T follicular helper cell (primary cell): ENCODE results near the gene CHST15.

Experiments used
- DNase-seq: peaks from one replicate; pipeline ENCODE4 v3.0.0-alpha.2; 2020; ENCODE audit warnings: low read depth

The CHST15 gene

DNA sequence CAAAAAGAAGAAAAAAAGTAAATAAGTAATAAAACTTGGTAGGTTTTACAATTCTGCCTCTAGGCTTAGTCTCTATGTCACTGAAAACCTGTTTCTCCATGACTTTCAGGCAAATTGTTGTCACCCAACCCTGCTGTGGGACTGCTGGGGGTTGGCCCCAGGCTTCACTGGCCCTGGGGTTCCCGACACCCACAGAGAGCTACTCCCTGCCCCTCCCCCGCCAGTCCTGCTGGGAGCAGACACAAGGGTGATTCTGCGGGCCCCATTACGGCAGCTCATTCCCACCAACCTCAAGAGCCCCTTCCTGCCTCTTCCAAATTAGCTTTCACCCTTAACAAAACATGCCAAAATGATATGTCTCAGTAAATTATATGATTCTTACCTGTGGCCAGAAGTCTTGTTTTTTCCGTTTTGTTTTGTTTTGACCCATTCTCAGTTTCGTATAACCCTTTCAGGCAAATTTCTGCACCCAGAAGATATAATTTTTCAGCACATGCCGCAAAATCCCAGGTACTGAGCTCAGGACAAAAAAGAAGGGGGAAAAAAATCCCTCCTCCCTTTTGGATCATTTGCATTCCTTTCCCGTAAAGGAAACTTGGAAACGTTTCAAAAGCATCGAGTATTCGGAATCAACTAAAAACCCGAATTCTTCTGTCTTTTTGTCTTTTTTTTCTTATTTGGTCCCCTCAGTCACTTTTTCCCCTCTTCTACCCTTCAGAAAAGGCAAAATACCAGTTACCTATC, 27.8 kb downstream of the CHST15 start:
- DNase-seq, result no peak

DNA sequence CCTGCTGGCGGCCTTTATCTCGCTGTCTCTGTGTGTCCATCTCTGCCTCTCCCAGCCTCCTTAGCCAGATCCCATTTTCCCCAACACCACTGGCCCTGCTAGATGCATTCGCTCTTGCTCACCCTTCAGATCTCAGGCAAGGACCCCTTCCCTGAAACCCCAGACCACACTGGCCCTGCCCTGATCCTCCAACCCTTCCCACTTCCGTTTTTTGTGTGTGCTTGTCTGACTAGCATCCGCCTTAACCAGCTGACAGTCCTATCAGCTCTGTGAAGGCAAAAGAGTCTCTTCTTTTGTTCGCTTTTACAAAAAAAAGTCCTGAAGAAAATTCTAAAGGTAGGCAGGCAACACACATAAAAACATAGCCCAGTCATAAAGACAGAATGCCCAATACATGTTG, 28.7 kb downstream of the CHST15 start:
- DNase-seq, result peak; percentile 14

DNA sequence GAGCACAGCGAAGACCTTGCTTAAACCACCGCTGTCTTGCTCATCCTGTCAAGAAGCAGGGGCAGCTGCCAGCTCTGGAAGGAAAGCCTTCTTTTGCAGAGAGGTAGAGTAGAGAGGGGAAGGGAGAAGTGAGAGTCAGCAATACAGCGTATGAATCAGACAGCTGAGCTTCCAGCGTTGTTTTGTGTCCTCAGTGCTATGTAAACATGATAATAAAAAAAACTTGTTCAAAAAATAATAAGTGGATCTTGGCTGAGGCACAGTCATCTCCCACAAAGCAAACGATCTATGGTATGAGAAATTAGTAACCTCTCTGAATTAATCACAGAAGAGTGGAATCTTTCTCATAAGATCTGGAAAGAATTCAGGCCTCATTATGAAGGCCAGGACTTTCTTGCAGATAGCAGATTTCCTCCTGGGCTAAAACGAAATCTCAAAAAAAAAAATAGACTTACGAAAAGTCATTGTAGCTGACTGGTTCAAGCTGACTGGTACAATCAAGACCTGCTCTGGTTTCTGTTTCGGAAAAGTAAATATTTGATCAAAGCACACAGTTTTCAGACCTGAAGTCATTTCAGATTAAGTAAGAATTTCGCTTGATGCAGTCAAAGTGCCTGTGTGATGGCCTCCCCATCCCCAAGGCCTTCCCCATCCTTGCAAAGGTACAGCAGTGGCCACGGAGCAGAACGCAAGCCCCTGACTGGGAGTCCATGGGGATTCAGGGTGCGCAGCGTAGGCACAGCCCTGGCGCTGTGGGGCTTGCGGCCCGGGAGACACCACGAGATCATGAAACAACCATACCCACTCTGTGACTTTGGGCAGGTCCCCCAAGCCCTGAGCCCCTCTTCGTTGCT, 29.4 kb downstream of the CHST15 start:
- no peak for DNase-seq

DNA sequence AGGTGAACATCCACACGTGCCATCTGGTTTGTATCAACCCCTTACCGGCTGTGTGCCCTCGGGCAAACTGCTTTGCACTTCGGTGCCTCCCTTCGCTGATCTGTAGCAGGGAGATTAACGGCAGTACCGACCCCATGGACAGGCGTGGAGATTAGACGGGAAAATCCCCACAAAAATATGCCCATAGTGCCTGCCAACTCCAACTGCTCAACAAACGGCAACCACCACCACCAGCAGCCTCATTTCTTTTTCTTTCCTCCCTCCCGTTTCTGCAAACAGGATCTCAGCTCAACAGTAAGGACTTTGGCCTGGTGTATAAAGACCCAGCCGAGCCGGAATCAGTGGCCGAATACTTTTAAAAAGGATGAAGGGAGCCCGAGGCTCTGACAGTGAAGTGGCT, 31.0 kb downstream of the CHST15 start:
- DNase-seq, result no peak

DNA sequence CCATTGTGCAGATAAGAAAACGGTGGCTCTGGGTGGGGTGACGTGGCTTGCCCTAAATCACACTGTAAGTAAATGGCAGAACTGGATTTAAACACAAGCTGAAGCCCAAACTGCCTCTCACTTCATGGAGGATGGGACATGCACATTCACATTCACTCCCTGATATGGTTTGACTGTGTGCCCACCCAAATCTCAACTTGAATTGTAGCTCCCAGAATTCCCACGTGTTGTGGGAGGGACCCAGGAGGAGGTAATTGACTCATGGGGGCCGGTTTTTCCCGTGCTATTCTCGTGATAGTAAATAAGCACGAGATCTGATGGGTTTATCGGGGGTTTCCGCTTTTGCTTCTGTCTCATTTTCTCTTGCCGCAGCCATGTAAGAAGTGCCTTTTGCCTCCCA, 32.4 kb downstream of the CHST15 start:
- DNase-seq, result no peak

DNA sequence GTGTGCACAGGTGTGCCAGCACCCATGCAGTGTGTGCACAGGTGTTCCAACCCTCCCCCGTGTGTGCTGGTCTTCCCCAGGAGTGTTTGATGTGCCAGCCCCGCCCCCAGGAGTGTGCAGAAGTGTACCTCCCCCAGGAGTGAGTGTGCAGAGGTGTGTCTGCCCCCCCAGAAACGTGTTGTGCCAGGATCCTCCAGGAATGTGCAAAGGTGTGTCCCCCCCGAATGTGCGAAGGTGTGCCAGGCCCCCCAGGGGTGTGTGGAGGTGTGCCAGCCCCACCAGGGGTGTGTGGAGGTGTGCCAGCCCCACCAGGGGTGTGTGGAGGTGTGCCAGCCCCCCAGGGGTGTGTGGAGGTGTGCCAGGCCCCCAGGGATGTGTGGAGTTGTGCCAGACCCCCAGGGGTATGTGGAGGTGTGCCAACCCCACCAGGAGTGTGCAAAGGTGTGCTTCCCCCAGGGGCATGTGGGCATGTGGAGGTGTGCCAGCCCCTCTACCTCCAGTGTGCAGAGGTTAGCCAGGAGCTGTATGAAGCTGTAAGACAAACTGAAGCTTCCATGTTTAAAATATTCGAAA, 33.2 kb downstream of the CHST15 start:
- no peak for DNase-seq

DNA sequence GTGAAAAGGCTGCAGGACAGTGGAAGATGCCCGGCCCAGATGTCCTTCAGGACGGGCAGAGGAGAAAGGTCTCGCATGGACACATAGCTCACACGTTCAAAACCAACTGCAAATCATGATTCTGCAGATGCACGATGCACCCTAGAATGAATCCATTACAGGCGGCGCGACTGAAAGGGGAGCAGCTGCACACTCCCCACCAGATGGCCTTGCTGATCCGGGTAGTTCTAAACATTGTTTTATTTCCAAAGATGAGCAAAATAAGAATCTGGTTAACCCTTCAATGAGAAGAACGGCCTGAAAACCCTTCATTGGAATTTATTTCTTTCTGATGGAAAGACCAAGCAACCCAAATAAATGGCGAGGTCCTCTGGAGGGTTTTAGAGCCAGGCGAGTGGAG, 33.8 kb downstream of the CHST15 start:
- DNase-seq, result no peak

DNA sequence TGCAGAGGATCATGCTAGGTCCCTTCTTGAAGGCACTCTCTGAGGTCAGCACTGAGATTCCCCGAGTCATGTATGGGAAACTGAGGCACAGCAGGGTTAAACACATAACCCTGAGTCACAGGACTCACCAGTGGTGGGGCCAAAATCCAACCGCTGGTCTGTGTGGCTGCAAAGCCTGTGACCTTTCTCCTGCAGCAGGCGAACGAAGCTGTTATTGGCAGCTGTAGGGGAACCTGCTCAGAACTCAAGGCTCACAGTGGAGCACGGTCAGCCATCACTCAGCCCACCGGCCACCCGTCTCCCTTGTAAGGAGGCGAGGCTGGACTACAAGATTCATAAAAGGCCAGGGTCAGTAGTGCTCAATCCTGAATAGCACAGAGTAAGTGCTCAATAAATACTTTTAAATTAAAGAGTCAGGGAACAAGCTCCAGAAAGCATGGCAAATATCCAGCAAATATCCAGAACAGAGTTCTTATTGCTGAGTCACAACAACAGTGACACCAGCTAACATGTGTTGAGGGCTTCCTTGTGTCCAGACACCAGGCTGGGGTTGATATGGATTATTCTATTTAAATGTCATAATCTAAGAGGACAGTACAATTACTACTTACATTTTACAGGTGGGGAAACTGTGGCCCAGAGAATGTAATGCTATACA, 34.9 kb downstream of the CHST15 start:
- no peak for DNase-seq

DNA sequence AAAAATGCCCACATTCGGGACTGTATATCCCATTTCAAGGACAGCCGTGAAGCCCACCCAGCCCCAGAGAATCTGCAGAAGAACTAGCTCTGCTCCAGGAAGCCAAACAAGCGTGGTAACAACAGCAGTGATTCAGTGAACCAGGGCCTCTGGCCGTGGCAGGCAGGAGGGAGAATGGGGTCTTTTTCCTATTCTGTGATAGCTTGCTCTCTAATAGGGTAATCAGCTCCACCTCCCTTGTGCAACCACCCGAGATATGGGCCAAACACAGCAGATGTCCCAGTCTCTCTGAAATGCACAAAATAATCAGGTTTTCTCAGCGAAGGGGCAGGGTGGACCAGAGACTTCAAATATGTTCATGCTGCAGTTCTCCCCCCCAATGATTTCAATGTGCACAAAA, 35.8 kb downstream of the CHST15 start:
- no peak for DNase-seq

DNA sequence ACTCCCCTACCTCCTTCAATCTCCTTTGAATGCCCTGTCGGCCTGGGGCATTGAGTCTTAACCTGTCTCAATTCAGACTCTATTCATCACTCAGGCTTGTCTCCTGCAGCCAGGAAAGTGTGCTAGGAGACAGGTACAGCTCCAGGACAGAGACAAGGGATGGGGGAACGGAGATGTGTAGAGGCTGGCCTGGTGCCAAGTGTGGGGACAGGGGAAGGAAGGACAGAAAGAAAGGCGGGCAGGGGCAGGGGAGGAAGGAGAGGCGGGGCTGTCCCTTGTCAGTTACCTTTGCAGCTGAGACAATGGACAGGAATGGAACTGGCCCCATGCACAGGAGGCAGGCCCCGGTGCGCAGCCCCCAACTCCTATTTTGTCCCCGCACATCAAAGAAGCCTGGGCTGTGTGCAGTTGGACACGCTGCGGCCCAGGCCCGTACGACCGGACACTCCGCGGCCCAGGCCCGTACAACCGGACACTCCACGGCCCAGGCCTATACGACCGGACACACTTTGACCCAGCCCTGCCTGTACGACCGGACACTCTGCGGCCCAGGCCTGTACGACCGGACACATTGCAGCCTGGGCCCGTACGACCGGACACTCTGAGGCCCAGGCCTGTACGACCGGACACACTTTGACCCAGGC, 36.9 kb downstream of the CHST15 start:
- DNase-seq, result no peak

DNA sequence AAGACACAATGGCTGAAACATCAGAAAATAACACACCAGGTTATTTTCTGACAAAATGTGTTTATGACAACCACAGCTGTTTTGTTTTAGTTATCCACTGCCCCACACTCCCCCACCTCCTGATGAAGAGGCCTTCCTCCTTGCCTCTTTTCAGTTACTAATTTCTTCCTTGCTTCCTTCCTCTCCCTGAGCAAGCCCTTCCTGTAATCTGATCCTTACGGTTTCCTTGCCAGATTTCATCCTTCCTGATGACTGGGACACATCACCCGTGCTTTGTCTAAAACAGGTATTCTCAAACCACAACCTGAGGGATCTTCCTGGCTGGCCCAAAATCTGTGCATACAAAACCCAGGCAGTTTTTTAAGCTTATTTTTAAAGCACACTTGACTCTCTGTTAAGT, 39.4 kb downstream of the CHST15 start:
- no peak for DNase-seq

DNA sequence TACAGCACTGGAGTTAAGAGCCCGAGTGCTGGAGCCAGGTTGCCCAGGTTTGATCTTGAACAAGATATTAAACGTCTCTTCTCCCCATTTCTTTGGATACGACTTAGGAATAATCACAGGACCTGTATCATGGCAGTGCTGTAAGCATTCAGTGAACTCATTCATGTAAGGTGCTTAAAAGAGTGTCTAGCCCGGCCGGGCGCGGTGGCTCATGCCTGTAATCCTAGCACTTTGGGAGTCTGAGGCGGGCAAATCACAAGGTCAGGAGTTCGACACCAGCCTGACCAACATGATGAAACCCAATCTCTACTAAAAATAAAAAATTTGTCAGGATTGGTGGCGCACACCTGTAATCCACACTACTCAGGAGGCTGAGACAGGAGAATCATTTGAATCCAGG, 40.8 kb downstream of the CHST15 start:
- DNase-seq, result no peak

DNA sequence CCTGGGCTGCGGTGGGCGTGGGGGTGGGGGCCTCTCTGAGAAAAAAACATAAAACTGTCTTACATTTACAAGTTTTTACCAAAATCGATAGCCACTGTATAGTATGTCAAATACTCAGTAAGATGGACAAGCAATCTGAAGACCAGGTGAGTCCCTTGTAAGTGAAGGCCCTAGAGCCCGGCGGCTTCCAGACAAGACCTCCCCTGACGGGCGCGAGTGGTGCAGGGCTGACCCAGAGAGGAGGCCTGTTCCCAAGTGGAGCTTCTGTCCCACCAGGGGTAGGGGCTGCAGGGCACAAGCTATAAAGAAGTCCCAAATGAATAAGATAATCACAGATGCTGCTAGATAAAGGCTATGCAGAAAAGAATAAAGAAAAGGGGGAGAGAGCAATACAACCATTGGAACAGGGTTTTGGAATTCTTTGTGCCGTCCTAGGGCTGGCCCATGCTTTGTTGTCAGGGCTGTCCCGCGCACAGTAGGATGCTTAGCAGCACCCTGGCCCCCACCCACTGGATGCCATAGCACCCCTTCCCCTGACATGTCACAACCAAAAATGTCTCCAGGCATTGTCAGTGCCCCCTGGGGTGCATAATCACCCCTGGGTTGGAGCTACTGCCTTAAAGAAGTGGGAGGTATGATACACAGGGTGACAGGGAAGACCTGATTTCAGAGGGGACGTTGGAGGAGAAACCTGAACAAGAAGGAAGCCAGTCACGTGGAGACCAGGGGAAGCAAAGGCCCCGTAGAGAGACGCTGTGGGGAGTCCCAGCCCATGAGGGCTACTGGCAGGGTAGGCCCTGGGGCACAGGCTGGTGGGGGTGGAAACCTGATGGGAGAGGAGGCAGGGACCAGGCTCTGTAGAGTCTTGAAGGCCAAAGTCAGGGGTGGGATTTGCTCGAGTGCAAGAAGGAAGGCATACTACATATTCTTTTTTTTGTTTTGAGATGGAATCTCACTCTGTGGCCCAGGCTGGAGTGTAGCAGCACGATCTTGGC, 43.1 kb downstream of the CHST15 start:
- no peak for DNase-seq

DNA sequence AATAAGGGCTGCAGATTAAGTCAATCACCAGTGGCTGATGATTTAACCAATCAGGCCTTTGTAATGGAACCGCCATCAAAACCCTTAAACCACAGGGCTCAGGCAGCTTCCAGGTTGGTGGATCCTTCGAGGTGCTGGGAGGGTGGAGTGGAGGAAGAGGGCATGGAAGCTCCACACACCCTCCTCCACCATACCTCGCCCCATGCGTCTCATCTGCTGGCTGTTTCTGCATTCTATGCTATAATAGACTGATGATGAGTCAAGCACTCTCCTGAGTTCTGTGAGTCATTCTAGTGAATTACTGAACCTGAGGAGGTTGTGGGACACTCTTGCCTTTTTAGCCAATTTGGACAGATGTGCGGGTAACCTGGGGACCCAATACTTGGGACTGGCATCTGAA, 43.9 kb downstream of the CHST15 start:
- DNase-seq, result no peak

DNA sequence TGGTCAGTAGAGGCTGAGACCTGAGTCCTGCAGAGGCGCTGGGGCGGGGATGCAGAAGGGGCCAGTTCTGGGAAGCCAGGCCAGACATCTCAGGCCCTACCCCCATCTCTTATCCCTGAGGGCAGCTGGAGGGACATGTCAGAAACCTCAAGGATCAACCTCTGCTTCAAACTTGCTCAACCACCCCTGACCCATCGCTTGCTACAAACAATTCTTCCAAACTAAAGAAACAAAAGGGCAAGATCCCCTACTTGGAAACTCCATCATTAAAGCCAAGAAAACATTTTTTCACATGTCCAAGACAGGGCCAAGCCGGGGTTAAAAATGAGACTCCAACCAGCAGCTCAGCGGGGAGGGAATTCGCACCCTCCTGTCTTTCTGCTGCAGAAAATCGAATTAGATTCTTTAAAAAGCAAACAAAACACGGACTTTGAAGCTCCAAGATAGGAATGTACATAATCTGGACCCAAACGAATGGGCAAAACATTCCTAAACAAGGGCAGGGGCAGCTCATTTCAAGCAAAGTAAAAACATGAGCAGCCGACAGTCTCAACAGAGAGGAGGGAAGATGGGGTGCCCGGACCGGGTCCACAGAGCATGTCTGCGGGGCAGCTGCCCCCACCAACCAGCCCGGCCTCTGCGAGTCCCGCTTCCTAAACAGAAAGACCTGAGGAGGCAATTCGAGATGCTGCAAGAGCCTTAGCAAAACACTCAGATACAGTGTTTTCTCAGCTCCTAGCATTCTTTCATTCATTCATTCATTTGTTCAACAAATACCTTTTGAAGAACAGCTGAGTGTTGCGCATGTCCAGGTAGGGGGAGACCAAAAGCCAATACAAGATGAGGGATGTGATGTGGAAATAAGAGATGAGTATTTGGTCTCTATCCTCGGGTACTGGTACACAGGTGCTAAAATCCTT, 44.8 kb downstream of the CHST15 start:
- no peak for DNase-seq

DNA sequence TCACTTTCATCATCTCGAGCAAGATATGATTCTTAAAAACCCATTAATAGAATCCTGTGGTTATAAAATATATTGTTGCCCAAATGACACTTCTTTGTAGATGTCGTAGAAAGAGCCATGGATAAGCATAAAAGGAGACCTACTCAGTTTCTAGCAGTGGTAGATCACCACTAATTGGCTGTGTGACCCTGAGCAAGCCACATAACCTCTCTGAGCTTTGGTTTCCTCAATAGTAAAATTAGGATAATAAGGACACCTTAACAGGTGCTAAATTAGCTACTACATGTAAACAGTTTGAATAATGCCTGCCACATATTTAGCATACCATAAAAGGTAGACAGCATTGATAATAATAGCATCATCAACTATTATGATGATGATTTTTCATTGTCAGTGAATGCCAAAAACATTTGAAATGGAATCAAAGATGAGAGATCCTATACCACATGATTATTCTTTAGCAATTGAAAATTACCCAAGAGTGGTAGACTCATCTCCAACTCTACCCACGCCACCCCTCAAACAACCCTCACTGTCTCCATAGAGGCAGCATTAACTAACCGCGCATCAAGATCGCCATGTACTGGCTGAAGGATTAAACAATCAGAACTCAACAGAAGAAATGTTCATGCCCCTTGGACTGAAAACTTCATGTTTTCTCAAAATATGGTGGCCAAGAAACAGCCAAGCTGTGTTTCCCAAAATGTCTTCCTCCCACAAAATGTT, 45.8 kb downstream of the CHST15 start:
- DNase-seq, result no peak

DNA sequence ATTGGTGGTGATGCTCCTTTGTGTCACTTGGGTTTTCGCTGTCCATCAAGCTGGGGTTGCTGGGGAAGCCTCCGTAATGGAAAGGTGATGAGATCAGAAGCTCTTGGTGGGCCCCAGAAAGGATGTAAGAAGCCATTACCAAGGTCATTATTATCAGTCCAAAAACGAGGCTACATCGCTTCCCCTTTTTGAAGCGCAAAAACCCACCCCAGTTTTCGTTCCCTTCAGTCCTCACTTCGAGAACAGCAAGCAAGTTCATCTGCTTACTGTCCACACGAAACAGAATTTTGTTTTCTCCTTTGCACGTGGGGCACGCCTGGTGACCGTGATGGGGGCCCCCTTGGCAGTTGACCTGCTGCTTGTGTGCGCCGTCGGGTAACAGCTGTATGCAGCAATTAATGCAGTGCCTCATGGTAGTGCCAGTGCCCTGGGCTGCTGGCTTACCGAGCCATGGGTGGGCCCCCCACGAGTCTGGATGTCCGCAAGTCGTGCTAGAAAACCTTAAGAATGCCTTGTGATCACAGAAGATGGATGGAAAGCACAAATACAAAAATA, 47.5 kb downstream of the CHST15 start:
- no peak for DNase-seq

DNA sequence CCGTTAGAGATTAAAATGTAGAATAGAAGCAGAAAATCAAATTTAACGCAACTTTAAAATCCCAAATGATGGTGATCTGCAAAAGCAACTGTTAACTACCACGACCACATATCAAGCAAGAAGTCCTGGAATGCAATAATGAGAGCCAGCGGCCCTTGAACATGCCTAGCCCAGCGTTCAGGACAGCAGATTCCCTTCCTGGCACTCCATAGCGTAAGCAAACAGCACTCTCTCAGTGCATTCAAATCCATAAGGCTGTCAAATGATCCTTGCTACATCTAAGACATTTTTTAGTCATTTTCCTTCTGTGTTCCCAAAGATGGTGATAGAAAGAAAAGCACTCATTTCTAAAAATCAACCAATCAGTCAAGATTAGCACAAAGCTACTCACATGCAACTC, 48.1 kb downstream of the CHST15 start:
- DNase-seq, result no peak
